Measurements from ENCODE around the gene RCSD1.

GRCh38 chr1:167638064-167638463, 8.0 kb downstream of the RCSD1 start:
- TF ChIP-seq, protein P1, sequence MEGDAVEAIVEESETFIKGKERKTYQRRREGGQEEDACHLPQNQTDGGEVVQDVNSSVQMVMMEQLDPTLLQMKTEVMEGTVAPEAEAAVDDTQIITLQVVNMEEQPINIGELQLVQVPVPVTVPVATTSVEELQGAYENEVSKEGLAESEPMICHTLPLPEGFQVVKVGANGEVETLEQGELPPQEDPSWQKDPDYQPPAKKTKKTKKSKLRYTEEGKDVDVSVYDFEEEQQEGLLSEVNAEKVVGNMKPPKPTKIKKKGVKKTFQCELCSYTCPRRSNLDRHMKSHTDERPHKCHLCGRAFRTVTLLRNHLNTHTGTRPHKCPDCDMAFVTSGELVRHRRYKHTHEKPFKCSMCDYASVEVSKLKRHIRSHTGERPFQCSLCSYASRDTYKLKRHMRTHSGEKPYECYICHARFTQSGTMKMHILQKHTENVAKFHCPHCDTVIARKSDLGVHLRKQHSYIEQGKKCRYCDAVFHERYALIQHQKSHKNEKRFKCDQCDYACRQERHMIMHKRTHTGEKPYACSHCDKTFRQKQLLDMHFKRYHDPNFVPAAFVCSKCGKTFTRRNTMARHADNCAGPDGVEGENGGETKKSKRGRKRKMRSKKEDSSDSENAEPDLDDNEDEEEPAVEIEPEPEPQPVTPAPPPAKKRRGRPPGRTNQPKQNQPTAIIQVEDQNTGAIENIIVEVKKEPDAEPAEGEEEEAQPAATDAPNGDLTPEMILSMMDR (IDR thresholded peaks at IDR 0.05): no peak
- no peak for TF ChIP-seq POLR2A (IDR thresholded peaks at IDR 0.05)

All from lower leg skin (tissue), 3 donors.